NT2/D1 (cell line): ENCODE results near the gene TMEM178A.
"Not testable (repeated sequence)": the region's sequence is repeated elsewhere in the genome, so short reads cannot be mapped to it uniquely, and the experiment has no call there.

Experiments used
- DNase-seq: peaks from one replicate; pipeline ENCODE4 v3.0.0-alpha.2; 2011; ENCODE audit warnings: low read depth, low spot score
- H3K27me3 ChIP-seq: 2 replicates; pipeline ENCODE4 v1.6.0; 2011; ENCODE audit warnings: mild to moderate bottlenecking; ENCODE audit not compliant: insufficient read length, insufficient read depth
- H3K36me3 ChIP-seq: 2 replicates; pipeline ENCODE4 v1.6.1; 2011; ENCODE audit warnings: mild to moderate bottlenecking, low read length, mixed read lengths; ENCODE audit not compliant: insufficient read depth, insufficient read length
- H3K4me1 ChIP-seq: 2 replicates; pipeline ENCODE4 v1.5.1; 2011; ENCODE audit not compliant: insufficient read depth, insufficient read length
- H3K4me3 ChIP-seq: 2 replicates; pipeline ENCODE4 v1.5.1; 2011; ENCODE audit warnings: low read depth; ENCODE audit not compliant: insufficient read length
- H3K9ac ChIP-seq: 2 replicates; pipeline ENCODE4 v1.6.0; 2011; ENCODE audit warnings: low read depth; ENCODE audit not compliant: insufficient read length
- H3K9me3 ChIP-seq: 2 replicates; pipeline ENCODE4 v1.5.1; 2011; ENCODE audit warnings: mild to moderate bottlenecking, low read length; ENCODE audit not compliant: insufficient read depth
- SUZ12 ChIP-seq: IDR thresholded peaks from 2 replicates; pipeline ENCODE4 v1.6.1; 2011; ENCODE audit not compliant: insufficient read length, insufficient read depth; ENCODE audit errors: extremely low read depth
- YY1 ChIP-seq: IDR thresholded peaks from 2 replicates; pipeline ENCODE4 v1.6.1; 2011; ENCODE audit not compliant: insufficient read length, insufficient read depth
- ZNF274 ChIP-seq: IDR thresholded peaks from 2 replicates; pipeline ENCODE4 v1.6.1; 2011; ENCODE audit warnings: mild to moderate bottlenecking, low read depth, low read length

The TMEM178A gene

GRCh38 chr2:39724828-39725144, 59.1 kb downstream of the TMEM178A start:
- TF ChIP-seq SUZ12 = no peak
- TF ChIP-seq YY1 = no peak
- TF ChIP-seq ZNF274 = no peak
- H3K36me3 ChIP-seq = no peaks in the 10 kb centered on the region
- no peaks in the 10 kb centered on the region for H3K9me3 ChIP-seq
- no peaks in the 10 kb centered on the region for H3K4me1 ChIP-seq
- DNase-seq = no peak
- no peak overlapping the region for H3K4me3 ChIP-seq
- H3K9ac ChIP-seq = no peak overlapping the region
- H3K27me3 ChIP-seq = no peaks in the 10 kb centered on the region

GRCh38 chr2:39725401-39725800, 59.7 kb downstream of the TMEM178A start:
- no peak for TF ChIP-seq SUZ12
- TF ChIP-seq YY1 = no peak
- TF ChIP-seq ZNF274 = no peak
- Histone ChIP-seq H3K9ac (no peak overlapping the region), H3K9me3 (no peaks in the 10 kb centered on the region), H3K27me3 (no peaks in the 10 kb centered on the region), H3K4me3 (no peak overlapping the region), H3K36me3 (no peaks in the 10 kb centered on the region), H3K4me1 (no peaks in the 10 kb centered on the region)
- no peak for DNase-seq

- not testable (repeated sequence) for H3K27me3 ChIP-seq, DNase-seq, H3K9ac ChIP-seq, H3K9me3 ChIP-seq, H3K4me1 ChIP-seq, H3K36me3 ChIP-seq, H3K4me3 ChIP-seq
These were observed 62.4 kb downstream of the TMEM178A start for GRCh38 chr2:39728085-39728484.

- Histone ChIP-seq H3K36me3 (no peaks in the 10 kb centered on the region), H3K4me3 (no peak overlapping the region), H3K27me3 (no peaks in the 10 kb centered on the region), H3K9me3 (no peaks in the 10 kb centered on the region), H3K9ac (no peak overlapping the region), H3K4me1 (no peaks in the 10 kb centered on the region)
- TF ChIP-seq YY1 (no peak), ZNF274 (no peak), SUZ12 (no peak)
- peak; percentile 36 for DNase-seq
These were observed 63.2 kb downstream of the TMEM178A start for GRCh38 chr2:39728941-39729351.

GRCh38 chr2:39730276-39730675, 64.6 kb downstream of the TMEM178A start:
- Histone ChIP-seq H3K9ac (no peak overlapping the region), H3K36me3 (no peaks in the 10 kb centered on the region), H3K27me3 (no peaks in the 10 kb centered on the region), H3K4me1 (no peaks in the 10 kb centered on the region), H3K4me3 (no peak overlapping the region), H3K9me3 (no peaks in the 10 kb centered on the region)
- no peak for DNase-seq
- no peak for TF ChIP-seq ZNF274

- Histone ChIP-seq H3K9ac (no peak overlapping the region), H3K9me3 (no peaks in the 10 kb centered on the region), H3K4me3 (no peak overlapping the region), H3K4me1 (no peaks in the 10 kb centered on the region), H3K27me3 (no peaks in the 10 kb centered on the region), H3K36me3 (no peaks in the 10 kb centered on the region)
- DNase-seq = peak; percentile 23
- no peak for TF ChIP-seq ZNF274
- no peak for TF ChIP-seq SUZ12
- no peak for TF ChIP-seq YY1
These were observed 65.1 kb downstream of the TMEM178A start for GRCh38 chr2:39730685-39731302.

- H3K4me1 ChIP-seq = no peaks in the 10 kb centered on the region
- no peak overlapping the region for H3K4me3 ChIP-seq
- TF ChIP-seq SUZ12 = no peak
- H3K9ac ChIP-seq = no peak overlapping the region
- H3K27me3 ChIP-seq = no peaks in the 10 kb centered on the region
- no peaks in the 10 kb centered on the region for H3K36me3 ChIP-seq
- no peaks in the 10 kb centered on the region for H3K9me3 ChIP-seq
- DNase-seq = no peak
These were observed 65.8 kb downstream of the TMEM178A start for GRCh38 chr2:39731546-39731945.

GRCh38 chr2:39732482-39732881, 66.8 kb downstream of the TMEM178A start:
- no peak for DNase-seq
- Histone ChIP-seq H3K9me3 (no peaks in the 10 kb centered on the region), H3K9ac (no peak overlapping the region), H3K27me3 (no peaks in the 10 kb centered on the region), H3K4me1 (no peaks in the 10 kb centered on the region), H3K4me3 (no peak overlapping the region), H3K36me3 (no peaks in the 10 kb centered on the region)
- TF ChIP-seq ZNF274 (no peak), SUZ12 (no peak), YY1 (no peak)
